COR-L47 (cell line): ENCODE results near the gene CDK1.

Experiments
- DNase-seq: peaks from one replicate; lab custom pipeline; 2025; lab: John Stamatoyannopoulos, UW

CDK1 gene

DNA sequence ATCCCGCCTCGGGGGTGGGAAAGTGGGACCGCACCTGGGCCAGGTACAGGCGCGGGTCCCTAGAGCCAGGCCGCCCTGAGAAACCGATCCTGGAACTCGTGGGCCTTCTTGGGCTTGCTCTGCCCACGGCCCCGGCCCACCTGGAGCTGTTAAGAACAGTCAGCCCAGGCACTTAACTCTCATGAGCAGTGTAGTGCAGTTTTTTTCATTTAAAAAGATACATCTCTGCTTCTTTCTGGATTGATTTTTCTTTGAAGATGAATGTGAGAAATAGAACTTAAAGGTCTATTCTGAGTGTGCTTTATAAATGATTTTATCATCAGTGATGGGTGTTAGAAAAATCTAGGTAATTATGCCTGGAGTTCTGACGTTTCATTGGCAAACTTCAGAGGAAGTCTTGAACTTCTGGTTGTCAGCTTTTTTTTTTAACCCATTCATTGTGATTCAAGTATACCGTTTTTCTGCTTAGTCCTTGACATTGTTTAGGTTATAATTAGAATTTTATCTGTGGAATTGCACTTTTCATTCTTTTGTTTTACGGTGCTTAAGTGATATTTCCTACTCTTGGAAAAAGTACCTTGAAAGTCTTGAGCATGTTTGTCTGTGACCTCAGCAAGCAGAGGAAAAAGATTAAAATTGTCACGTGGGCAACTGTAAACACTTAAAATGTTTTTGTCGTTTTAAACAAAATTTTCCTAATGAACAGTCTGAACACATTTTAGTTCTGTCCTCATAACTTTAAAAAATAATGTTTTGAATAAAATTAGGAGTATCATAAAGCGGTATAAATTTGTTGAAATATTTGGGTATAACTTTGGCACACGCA is 906 bp downstream of the CDK1 start:
- no peak for DNase-seq

DNA sequence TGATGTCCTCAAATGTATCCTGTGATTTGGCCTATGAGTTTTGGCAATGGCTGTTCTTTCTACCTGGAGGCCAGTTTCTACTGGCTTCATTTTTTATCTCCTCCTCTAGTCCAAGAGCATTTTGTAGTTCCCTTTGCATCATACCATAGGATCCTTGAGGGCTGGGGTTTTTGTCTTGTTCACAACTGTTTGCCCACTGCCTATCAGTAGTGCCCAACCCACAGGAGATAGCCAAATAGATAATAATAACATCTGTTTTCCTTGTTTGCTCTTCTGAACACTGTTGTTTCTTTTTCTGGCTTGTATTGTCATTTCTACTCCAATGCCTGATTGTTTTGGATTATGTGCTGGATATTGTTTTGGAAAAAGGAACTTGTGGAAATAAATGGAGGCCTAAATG is 3.4 kb downstream of the CDK1 start:
- no peak for DNase-seq

DNA sequence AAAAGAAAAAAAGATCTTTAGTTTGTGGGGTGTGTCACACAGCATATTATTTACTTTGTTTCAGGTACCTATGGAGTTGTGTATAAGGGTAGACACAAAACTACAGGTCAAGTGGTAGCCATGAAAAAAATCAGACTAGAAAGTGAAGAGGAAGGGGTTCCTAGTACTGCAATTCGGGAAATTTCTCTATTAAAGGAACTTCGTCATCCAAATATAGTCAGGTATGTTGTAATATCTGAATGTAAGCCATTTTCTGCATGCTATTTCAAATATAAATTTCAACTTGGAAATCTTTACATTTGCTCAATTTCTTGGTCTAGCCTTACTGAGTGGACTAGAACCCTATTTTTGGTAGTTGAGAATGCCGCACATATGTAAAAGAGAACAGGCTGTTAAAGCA is 6.4 kb downstream of the CDK1 start:
- DNase-seq: no peak

DNA sequence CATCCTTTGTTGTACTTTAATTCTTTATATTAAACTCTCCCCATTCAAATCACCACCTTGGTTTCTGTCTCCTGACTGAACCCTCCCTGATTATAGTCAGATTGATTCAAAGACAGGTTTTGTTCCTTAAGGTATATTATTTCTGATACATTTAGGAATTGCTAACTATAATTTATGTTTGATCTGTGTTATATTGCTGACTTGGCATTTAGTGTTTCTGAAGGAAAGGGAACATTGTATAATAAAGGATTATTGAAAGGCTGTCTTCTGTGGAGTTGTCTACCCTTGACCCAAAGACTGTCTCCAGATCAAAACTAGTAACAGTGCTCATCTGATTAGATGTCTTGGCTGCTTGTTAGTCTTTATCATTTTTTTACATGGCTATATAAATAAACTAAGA is 10.3 kb downstream of the CDK1 start:
- no peak for DNase-seq

DNA sequence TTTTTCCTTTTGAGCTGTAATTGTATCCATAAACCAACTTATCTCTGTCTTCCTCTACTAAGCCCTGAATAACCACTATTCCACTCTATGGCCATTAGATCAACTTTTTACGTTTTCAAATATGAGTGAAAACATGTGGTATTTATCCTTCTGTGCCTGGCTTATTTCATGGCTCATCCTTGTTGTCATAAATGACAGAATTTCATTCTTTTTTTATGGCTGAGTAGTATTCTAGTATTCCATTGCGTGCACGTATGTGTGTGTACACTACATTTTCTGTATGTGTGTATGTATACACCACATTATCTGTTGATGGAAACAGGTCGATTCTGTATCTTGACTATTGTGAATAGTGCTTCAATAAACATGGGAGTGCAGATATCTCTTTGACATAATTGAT is 11.1 kb downstream of the CDK1 start:
- no peak for DNase-seq

DNA sequence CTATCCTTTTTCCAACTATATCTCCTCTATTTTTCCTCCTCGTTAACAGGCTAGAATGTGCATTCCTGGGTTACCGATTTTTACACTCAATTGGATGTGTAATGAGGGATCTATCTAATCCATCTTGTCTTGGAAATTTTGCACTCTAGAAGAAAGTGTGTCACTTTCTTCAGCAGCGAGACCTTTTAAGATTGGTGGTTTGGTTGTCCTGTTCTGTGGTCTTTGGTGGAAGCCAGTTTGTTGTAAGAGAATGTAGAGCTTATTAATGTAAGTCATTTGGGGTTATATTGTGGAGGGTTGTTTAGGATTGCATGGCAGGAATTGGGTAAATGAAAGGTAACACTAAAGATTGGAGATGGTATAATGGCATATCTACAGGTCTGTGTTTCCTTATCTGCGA is 16.7 kb downstream of the CDK1 start:
- DNase-seq: no peak

DNA sequence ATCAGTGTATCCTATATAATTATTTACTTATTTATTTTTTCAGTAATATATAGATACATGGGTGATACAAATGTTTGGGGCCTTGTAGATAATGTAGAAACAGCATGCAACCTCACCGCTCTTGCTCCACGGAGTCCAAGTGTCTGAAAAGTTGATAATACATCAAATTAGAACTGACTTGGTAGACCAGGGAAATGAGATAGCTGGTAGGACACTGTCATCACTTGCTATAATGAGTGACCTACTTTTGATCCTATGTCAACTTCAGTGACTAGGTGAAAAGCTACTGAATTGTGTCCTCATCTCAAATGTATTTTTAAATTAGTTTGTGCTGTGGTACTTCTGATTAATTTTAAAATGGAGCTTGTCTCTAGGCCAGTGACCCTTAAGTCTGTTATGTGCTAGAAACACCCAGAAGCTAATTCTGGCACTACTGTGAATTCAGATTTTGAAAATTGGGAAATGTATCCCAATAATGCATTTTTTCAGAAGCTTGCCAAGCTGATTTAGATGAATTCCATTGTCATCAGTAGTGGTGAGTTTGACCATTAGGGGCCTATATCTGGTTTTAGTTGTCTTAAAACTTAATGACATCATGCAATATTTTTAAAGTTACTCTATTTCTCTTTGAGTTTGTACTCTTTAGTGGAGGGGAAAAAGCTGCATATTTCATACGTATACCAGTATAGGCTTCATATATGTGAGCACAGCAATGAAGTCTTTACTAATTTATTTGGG is 17.4 kb downstream of the CDK1 start:
- no peak for DNase-seq

DNA sequence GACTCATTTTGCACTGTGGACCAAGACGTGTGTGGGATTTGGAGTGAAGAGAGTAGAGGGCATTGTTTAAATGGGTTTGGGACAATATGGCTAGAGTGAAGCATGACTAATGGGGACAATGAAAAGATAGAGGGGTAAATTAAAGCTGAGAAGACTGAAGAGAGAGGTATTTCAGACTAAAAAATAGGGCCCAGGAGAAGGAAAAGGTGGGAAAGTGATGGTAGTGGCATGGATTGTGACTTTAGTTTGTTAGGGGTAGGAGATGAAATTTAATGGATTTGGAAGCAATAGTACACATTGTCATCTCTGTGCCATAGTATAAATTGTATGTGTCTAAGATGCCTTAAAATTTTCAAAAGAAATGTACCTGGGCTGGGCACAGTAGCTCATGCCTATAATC is 18.2 kb downstream of the CDK1 start:
- no peak for DNase-seq

DNA sequence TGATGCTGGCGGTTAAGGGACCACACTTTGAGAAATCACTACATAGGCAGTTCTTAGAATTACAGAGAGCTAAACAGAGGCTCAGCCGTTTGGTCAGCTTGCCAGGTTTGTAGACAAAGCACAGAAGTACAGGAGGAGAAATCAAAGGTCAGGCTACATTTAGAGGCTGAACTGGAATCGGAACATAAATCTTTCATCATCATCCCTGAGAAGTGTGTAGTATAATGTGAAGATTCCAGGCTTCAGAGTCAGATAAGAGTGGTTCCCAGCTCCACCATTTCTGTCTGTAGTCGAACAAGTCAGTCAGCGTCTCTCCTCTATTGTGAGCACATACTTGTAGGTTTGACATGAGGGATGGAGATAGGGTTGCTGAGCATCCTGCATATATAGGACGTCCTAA is 18.9 kb downstream of the CDK1 start:
- no peak for DNase-seq

DNA sequence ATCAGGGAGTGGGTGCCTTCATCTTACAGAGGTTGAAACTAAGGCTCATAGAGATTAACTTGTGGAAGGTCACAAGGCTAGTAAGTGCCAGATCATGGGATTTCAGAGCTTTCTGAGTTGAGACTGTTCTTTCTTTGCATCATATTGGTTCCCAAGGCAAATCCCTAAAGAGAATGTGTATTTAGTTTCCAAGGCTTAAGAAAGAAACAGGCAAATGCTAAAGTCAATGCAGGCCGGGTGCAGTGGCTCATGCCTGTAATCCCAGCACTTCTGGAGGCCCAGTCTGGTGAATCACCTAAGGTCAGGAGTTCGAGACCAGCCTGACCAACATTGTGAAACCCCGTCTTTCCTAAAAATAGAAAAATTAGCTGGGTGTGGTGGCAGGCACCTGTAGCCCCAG is 19.8 kb downstream of the CDK1 start:
- DNase-seq: no peak

DNA sequence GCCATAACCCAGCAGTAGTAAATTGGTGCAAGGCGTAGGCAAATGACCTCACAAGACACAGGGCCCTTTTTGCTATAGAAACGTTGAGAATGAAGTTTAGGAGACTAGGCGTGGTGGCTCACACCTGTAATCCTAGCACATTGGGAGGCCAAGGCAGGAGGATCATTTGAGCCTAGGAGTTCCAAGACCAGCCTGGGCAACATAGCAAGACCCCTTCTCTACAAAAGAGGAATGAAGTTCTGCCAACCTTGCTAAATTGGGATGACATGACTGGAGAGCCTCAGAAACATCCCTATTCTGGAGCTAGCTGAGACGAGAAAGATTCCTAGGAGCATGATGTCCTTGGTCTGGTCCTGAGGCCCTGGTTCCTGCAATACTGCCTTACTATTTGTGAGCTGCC is 20.6 kb downstream of the CDK1 start:
- DNase-seq: no peak

DNA sequence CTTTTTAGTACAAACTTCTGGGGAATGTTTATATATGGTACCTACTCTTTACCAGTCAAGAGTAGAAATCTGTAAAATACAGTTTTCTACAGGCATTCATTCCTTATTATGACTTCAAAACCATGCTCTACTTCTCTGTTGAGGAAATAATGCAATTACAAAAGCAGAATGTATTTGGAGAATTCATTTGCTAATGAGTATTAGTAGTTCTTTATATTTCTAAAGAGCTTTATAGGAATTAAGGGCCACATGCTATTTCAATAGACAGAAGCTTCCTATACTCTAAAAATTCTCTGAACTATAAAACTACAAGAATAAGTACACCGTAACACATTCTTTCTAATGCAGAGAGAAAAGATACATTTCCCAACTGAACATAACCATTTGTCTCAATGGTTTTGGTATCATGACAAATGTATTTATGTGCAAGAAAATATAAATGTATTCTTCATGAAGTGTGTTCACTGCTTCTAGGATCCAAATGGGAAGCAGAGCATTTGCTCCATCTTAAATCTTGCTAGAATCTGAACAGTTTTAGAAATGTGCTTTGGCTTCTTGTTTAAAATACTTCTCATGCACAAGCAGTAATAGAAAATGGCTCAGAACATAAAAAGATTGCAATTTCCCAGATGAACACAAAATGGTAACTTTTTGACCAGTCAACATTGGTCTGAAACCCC is 21.8 kb downstream of the CDK1 start:
- DNase-seq: no peak

DNA sequence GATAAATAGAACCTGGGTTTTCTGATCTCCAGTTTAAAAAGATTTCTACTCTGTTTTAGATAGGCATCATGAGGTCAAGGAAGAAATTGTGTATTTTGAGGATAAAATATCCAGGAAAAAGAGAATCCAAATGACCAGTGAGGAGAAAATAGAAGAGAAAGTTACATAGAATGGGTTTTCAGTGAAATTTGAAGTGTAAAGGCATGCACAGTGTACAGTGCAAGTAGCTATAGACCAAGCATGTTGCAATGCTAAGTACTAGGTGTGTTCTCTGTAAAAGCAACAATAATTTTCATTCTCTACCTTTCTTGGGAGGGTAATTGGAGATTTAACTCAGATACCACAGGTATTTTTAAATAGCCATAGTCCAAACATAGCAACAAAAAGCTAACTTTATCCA is 22.6 kb downstream of the CDK1 start:
- no peak for DNase-seq

DNA sequence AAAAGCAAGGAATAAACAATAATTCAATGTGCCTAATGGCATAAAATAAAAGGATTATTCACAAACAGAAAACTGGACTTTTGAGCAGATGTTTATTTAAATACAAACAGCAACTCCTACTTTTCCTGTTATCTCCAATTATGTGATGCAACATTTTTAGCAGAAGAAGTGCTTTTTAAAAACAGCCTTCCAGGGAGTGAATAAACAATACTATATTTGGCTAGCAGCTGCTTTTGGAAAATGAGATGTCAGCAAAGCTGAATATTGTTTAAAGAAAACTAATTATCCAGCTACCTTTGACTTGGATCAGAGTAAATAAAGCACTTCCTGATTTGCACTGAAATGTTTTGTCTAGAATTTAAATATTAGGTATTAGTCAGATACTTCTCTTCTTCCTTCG is 23.2 kb downstream of the CDK1 start:
- peak; percentile 53 for DNase-seq

DNA sequence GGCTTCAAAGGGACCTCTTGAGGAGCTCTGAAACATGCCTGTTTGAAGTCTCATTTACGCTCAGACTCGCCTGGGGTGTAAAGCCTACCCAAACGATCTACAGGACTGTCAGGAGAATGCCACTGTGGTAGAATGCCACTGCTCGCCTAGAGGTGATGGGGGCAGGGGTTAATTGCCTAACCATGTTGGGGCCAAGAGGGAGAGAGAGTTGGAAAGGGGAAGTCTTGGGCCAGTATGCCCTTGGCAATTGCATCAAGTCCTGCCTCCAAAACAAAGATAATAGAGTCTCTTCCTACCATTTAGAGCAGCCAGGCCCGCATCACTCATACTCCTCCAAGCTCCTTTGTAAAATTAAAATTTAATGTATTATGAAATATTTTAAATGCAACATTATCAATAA is 25.2 kb downstream of the CDK1 start:
- DNase-seq: no peak

DNA sequence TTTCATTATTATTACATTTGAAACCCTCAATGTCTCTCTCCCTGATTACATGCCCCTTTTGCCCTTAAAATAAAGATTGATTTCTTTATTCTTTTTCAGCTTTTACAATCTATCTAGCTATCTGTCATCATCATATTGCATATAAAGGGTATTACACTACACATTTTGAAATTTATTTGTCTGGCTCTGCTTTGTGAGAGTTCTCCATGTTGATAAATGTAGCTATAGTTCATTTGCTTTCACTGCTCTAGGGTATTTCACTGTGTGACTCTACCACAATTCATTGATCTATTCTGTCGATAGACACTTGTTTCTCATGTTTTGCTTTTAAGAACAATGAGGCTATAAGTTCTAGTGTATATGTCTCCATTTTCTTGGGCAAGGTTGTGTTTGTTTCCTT is 25.6 kb downstream of the CDK1 start:
- no peak for DNase-seq

DNA sequence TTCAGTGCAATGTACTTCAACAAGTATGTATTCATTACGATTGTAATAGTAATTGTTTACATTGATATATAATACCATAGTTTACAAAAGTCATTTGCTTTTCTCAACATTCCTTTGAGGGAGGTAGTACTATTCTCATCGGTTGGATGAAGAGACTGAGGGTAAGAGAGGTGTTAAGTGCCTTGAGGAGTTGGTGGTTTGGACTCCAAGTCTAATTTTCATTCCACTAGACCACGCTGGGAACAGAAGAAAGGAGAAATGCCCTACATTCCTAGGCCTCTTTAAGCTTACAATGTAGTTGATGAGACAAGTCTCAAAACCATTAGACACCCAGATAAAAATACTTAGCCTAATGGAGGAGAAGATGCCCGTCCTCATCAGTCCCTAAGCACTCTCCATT is 28.6 kb downstream of the CDK1 start:
- DNase-seq: no peak

DNA sequence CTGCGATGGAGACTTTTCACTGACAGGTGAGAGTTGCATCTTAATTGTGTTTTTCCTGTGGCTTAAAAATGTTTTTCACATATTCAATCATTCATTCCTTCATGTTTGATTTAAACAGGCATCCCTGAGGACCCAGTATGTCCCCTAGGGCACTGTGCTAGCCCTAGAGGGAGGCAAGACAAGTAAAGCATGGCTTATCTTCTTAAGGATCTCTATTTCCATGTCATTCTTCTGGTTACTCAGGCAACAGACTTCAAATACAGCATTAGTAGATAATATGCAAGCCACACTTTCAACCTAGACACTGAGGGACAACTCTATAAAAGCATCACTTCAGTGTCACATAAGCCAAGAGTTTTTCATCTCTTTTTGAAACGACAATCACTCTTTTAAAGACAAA is 29.2 kb downstream of the CDK1 start:
- DNase-seq: no peak

DNA sequence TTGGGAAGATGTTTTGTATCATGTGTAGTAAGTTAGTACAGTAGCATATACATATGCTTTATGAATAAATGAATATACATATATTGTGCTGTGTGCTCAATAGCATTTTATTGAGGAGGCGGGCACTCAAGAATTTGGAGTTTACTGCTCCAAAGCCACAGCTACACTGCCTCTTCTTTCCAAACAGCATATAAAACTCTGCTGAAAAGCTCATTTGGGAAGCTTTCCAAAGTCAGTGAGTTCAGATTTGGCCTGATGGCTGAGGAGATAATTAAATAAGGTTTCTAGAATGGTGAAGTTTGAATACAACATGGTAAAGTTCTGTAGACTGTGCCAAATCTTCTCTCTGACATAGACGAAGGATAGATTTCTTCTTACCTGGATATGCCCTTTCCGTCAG is 29.8 kb downstream of the CDK1 start:
- DNase-seq: no peak

DNA sequence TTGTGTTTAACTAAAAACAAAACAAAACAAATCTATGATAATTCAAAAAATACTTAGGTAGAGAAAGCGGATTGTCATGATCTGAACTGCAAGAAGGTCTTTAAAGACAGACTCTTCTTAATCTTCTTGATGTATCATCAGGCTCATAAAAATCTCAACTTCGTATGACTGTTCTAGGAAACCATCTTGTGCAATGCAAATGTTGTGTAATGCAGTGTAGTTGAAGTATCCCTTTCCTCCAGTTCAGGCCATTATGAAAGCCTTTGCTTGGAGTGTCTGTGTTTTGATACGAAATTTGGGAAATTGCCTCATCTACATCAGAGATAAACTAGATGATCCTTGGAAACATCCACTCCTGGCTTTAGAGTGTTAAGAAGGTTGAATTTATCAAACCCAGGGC is 30.9 kb downstream of the CDK1 start:
- no peak for DNase-seq

DNA sequence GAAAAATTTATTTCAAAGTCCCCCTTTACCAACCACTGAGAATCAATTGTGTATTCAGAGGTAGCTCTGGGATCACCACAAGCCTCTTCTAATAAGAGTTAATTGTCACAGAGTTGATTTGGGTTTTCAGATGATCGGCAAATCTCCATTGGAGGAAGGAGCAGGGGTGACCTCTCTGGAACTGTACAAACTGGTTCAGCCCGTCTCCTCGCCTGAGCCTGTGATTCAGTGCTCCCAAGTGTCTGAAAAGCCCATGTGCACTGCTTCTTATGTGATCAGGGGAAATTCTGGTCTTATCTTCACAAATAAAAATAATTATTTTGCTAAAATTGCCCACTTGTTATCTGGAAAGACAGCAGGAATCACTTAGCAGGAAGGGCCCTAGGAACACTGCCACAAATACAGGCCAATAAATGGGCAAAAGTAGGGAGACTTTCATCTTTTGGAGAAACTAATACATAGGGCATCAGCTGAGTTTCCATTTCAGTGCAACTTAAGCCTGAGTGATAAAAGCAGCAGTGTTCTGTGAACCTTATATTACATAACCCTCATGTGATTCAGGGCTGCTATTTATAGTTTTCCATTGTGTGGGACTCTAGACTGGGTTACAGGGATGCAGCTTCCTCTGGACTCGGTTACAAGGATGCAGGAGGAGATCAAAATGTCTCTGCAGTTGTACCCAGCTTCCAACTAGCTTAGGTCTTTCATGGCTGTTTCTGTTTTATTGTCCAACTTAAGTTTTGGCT is 32.3 kb downstream of the CDK1 start:
- DNase-seq: no peak

DNA sequence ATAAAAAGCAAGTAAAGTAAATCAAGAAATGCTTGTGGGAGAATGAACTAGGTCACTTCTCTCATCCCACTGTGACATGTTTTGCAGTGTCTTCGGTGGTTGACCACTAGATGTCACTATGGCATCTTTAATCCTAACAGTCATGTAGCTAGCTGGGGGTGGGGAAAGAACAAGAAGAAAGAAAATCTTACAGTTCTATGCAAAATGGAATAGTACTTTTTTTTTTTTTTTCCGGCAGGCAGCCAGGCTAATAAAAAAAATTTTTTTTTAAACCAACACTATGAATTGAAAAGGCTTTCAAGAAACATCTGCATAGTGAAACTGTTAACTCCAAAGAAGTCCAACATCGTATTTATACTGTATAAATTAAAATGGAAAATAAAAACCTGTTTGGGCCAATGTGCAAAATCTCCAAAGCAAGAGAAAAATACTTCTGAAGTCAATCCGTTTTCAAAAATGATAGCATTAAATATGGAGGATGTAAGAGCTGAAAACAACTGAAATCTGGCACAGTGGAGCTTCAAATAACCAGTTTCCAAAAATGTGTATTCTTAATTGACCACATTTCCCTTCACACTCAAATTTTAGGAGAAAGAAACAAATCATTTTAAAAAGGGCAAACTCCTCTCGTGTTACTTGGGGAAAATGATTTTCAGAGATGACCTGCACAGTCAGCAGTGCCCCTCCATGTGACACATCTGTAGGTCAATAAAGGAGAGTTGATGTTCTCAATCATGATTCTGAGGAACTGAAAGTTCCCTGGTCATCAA is 38.5 kb downstream of the CDK1 start:
- DNase-seq: peak; percentile 64
